ENCODE data around the gene ZNF580.

GRCh38 chr19:55611983-55612645 is 28.7 kb upstream of the ZNF580 start:
- TF ChIP-seq, protein P1, sequence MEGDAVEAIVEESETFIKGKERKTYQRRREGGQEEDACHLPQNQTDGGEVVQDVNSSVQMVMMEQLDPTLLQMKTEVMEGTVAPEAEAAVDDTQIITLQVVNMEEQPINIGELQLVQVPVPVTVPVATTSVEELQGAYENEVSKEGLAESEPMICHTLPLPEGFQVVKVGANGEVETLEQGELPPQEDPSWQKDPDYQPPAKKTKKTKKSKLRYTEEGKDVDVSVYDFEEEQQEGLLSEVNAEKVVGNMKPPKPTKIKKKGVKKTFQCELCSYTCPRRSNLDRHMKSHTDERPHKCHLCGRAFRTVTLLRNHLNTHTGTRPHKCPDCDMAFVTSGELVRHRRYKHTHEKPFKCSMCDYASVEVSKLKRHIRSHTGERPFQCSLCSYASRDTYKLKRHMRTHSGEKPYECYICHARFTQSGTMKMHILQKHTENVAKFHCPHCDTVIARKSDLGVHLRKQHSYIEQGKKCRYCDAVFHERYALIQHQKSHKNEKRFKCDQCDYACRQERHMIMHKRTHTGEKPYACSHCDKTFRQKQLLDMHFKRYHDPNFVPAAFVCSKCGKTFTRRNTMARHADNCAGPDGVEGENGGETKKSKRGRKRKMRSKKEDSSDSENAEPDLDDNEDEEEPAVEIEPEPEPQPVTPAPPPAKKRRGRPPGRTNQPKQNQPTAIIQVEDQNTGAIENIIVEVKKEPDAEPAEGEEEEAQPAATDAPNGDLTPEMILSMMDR (IDR thresholded peaks at IDR 0.05) = no peak
- no peak for TF ChIP-seq POLR2A (IDR thresholded peaks at IDR 0.05)

Data from uterus (tissue), 2 donors.